ENCODE measurements around the gene GLB1L2. TPM values are rescaled to one million over a fixed set of nuclear protein-coding genes. Genes with fewer than 3 reads are reported as not detected.

Gene GLB1L2
- total and polyA plus RNA-seq, 2 of the 4 experiments (the other 2 are of a cell fraction), result under 0.01 to 0.26 TPM

- Histone ChIP-seq H3K9me1 (ENCODE audit: insufficient read depth, low read length) (no peaks in the 10 kb centered on the region), H3K23ac (ENCODE audit: low read depth, low read length) (no peak overlapping the region), H3K56ac (ENCODE audit: extremely low read depth, insufficient read depth, low read length) (no peak overlapping the region), H2AFZ (replicated peaks; ENCODE audit: low read length, poor library complexity) (no peak overlapping the region), H3K18ac (ENCODE audit: low read depth, low read length) (no peak overlapping the region), H3K36me3 (ENCODE audit: control insufficient read depth, insufficient read depth, low read length) (no peaks in the 10 kb centered on the region), H3K79me1 (ENCODE audit: low read depth in 1 of 2, low read length in 2 of 2) (no peaks in the 10 kb centered on the region), H3K27me3 (ENCODE audit: control insufficient read depth, insufficient read depth, low read length) (no peaks in the 10 kb centered on the region), H4K20me1 (ENCODE audit: insufficient read depth, low read length) (no peaks in the 10 kb centered on the region; the same call in 1 of the 2 replicates), H2BK15ac (ENCODE audit: low read depth, low read length) (no peak overlapping the region), H2BK20ac (ENCODE audit: low read depth, low read length) (no peak overlapping the region), H4K8ac (ENCODE audit: low read depth in 2 of 2, low read length in 2 of 2) (no peak overlapping the region), H3K4ac (ENCODE audit: low read depth, low read length) (no peak overlapping the region), H3K14ac (replicated peaks; ENCODE audit: low read depth, low read length) (no peak overlapping the region), H3K4me2 (ENCODE audit: low read depth, low read length) (no peak overlapping the region), H2BK5ac (ENCODE audit: low read depth, low read length, poor library complexity, severe bottlenecking) (no peak overlapping the region), H2AK5ac (ENCODE audit: low read depth, low read length) (no peak overlapping the region), H3K27ac (ENCODE audit: insufficient read depth, low read length) (no peak overlapping the region), H3K9ac (ENCODE audit: low read depth, low read length) (no peak overlapping the region), H3K9me3 (ENCODE audit: control insufficient read depth, insufficient read depth, low read length) (peaks cover 36% of the 10 kb centered on the region), H2BK120ac (ENCODE audit: low read depth, low read length) (no peak overlapping the region), H3K4me3 (ENCODE audit: insufficient read depth, low read depth, low read length) (no peak overlapping the region), H4K91ac (ENCODE audit: insufficient read depth, low read depth, low read length) (no peak overlapping the region), H4K5ac (ENCODE audit: low read depth, low read length) (no peak overlapping the region), H2AK9ac (replicated peaks; ENCODE audit: low read depth, low read length, poor library complexity) (no peak overlapping the region), H3K4me1 (ENCODE audit: control insufficient read depth, insufficient read depth, low read length) (no peaks in the 10 kb centered on the region)
- TF ChIP-seq USF2 (IDR thresholded peaks at IDR 0.05; ENCODE audit: low read depth, low read length) (no peak), CEBPB (IDR thresholded peaks at IDR 0.05; ENCODE audit: low read depth, low read length) (no peak), BHLHE40 (IDR thresholded peaks at IDR 0.05; ENCODE audit: low read depth, low read length) (no peak), NFE2L2 (IDR thresholded peaks at IDR 0.05; ENCODE audit: low read depth, low read length) (no peak), RAD21 (IDR thresholded peaks at IDR 0.05; ENCODE audit: low read length) (no peak), CTCF (conservative IDR thresholded peaks at IDR 0.05; ENCODE audit: low read depth, low read length) (no peak), MXI1 (IDR thresholded peaks at IDR 0.05; ENCODE audit: borderline replicate concordance, low read depth, low read length) (no peak), CHD1 (IDR thresholded peaks at IDR 0.05; ENCODE audit: low read depth, low read length) (no peak), ELK1 (IDR thresholded peaks at IDR 0.05; ENCODE audit: borderline replicate concordance, low read depth, low read length) (no peak), RCOR1 (IDR thresholded peaks at IDR 0.05; ENCODE audit: insufficient replicate concordance, low read length) (no peak)
- intact Hi-C loops (cut with micrococcal nuclease), result no loop called here
- no peak for DNase-seq
- no peak for ATAC-seq (ENCODE audit: low read depth)
- CTCF ChIA-PET, result no interaction called here
- BruUV-seq (replicated peaks), result no TSS peak
- WGBS, 2 experiments (ENCODE audit: extremely low coverage in 2 of 2, insufficient read length in 1 of 2), result 77% methylated on average over 15 of the region's 18 CpGs; no CpG with 5 or more reads in 1 of the 2 experiments
- dilution Hi-C loops (cut with HindIII; ENCODE audit: low sequenced_read_pairs, unreplicated experiment), result no loop called here
- in situ Hi-C loops (cut with MboI; ENCODE audit: low sequenced_read_pairs), result no loop called here
- POLR2A ChIA-PET (ENCODE audit: unreplicated experiment), result no interaction called here
Measured at GRCh38 chr11:134367781-134368180, 36.0 kb downstream of the GLB1L2 start.
